ENCODE measurements around the gene SLC23A2. TPM values are rescaled to one million over a fixed set of nuclear protein-coding genes. Genes with fewer than 3 reads are reported as not detected.
"Not testable (repeated sequence)": the region's sequence is repeated elsewhere in the genome, so short reads cannot be mapped to it uniquely, and the experiment has no call there.

Gene SLC23A2
- total RNA-seq, 1 donor from 2014 or later, result 79.8 TPM

- ChIA-PET POLR2A (interaction anchor here (0.6 to 1.2 kb wide), 2 partner anchors 18 to 72 kb away, joined by 5 to 6 read pairs; no protein-coding TSS in a partner anchor), CTCF (no interaction called here)
- H3K4me1 Mint-ChIP-seq, result peaks cover 4% of the 10 kb centered on the region
- no peaks in the 10 kb centered on the region for H3K9me3 Mint-ChIP-seq
- no peak for ATAC-seq (ENCODE audit: low read depth)
- no peak for TF ChIP-seq CTCF (IDR thresholded peaks at IDR 0.05)
- no peak for DNase-seq
- H3K4me3 Mint-ChIP-seq, result no peak overlapping the region
- no peaks in the 10 kb centered on the region for H3K36me3 Mint-ChIP-seq (ENCODE audit: low read depth)
- intact Hi-C loops (cut with micrococcal nuclease), result no loop called here
- no peak overlapping the region for H3K27ac Mint-ChIP-seq
- no peaks in the 10 kb centered on the region for H3K27me3 Mint-ChIP-seq
These were observed 32.3 kb upstream of the SLC23A2 start for GRCh38 chr20:5033566-5033965.

- POLR2A ChIA-PET, H3K4me3 Mint-ChIP-seq: not testable (repeated sequence)
These were observed 30.4 kb upstream of the SLC23A2 start for GRCh38 chr20:5031701-5032100.

GRCh38 chr20:5031206-5031557 is 29.9 kb upstream of the SLC23A2 start:
- Mint-ChIP-seq H3K4me1 (peaks cover 4% of the 10 kb centered on the region), H3K27me3 (no peaks in the 10 kb centered on the region), H3K4me3 (no peak overlapping the region), H3K9me3 (no peaks in the 10 kb centered on the region), H3K27ac (no peak overlapping the region), H3K36me3 (ENCODE audit: low read depth) (no peaks in the 10 kb centered on the region)
- ChIA-PET POLR2A (no interaction called here), CTCF (no interaction called here)
- no peak for TF ChIP-seq CTCF (IDR thresholded peaks at IDR 0.05)
- intact Hi-C loops (cut with micrococcal nuclease), result no loop called here
- ATAC-seq (ENCODE audit: low read depth) (no peak), DNase-seq (no peak)

More at GRCh38 chr20:5031701-5032100, 30.4 kb upstream of the SLC23A2 start:
- H3K27me3 Mint-ChIP-seq; H3K27ac Mint-ChIP-seq; H3K4me1 Mint-ChIP-seq; H3K36me3 Mint-ChIP-seq (ENCODE audit: low read depth); intact Hi-C loops (cut with micrococcal nuclease); DNase-seq; H3K9me3 Mint-ChIP-seq; CTCF ChIA-PET; ATAC-seq (ENCODE audit: low read depth): not testable (repeated sequence)

- no peak overlapping the region for H3K27ac Mint-ChIP-seq
- no peaks in the 10 kb centered on the region for H3K27me3 Mint-ChIP-seq
- H3K9me3 Mint-ChIP-seq, result no peaks in the 10 kb centered on the region
- no peak for TF ChIP-seq CTCF (IDR thresholded peaks at IDR 0.05)
- peaks cover 4% of the 10 kb centered on the region for H3K4me1 Mint-ChIP-seq
- no peak overlapping the region for H3K4me3 Mint-ChIP-seq
- ATAC-seq (ENCODE audit: low read depth) (no peak), DNase-seq (no peak)
- intact Hi-C loops (cut with micrococcal nuclease), result no loop called here
- CTCF ChIA-PET, result no interaction called here
- POLR2A ChIA-PET, result no interaction called here
- H3K36me3 Mint-ChIP-seq (ENCODE audit: low read depth), result no peaks in the 10 kb centered on the region
These were observed 29.3 kb upstream of the SLC23A2 start for GRCh38 chr20:5030348-5031205.

GRCh38 chr20:5028258-5029059 is 27.1 kb upstream of the SLC23A2 start:
- H3K27ac Mint-ChIP-seq; ATAC-seq (ENCODE audit: low read depth); DNase-seq; CTCF ChIA-PET; H3K4me1 Mint-ChIP-seq; H3K27me3 Mint-ChIP-seq; H3K4me3 Mint-ChIP-seq; H3K9me3 Mint-ChIP-seq; intact Hi-C loops (cut with micrococcal nuclease); H3K36me3 Mint-ChIP-seq (ENCODE audit: low read depth); POLR2A ChIA-PET: not testable (repeated sequence)

- no peaks in the 10 kb centered on the region for H3K9me3 Mint-ChIP-seq
- ChIA-PET POLR2A (no interaction called here), CTCF (no interaction called here)
- no peaks in the 10 kb centered on the region for H3K27me3 Mint-ChIP-seq
- H3K27ac Mint-ChIP-seq, result no peak overlapping the region
- no peak overlapping the region for H3K4me3 Mint-ChIP-seq
- DNase-seq, result no peak
- H3K4me1 Mint-ChIP-seq, result no peaks in the 10 kb centered on the region
- intact Hi-C loops (cut with micrococcal nuclease), result no loop called here
- ATAC-seq (ENCODE audit: low read depth), result no peak
- TF ChIP-seq CTCF (IDR thresholded peaks at IDR 0.05), result no peak
- no peaks in the 10 kb centered on the region for H3K36me3 Mint-ChIP-seq (ENCODE audit: low read depth)
These were observed 23.7 kb upstream of the SLC23A2 start for GRCh38 chr20:5024982-5025381.
